K562 (cell line): Measurements from ENCODE around the gene FAM222A. TPM values are rescaled to one million over a fixed set of nuclear protein-coding genes. Genes with fewer than 3 reads are reported as not detected.

Experiments used
- ATAC-seq: fragments of 200-7000 bp; cut with Tn5 transposase; 3 replicates; pipeline ENCODE4 v1.9.1; 2020; ENCODE audit warnings: moderate library complexity
- BruUV-seq: library from RNA; stranded (reverse); fragments of 400-500 nt; replicated peaks from 2 replicates; lab custom pipeline; 2021; lab: Mats Ljungman, UMichigan
- CTCF ChIA-PET: fragments of 300-600 bp; formaldehyde crosslinking; extraction: SDS; loops from one replicate; lab custom pipeline; 2021; ENCODE audit warnings: low intra/inter-chr PET ratio; lab: Yijun Ruan, JAX
- POLR2A ChIA-PET: fragments of 300-600, 350-650 bp; sonication (Branson Sonifier 250); formaldehyde crosslinking; extraction: SDS; loops from one replicate; lab custom pipeline; 2021; ENCODE audit warnings: antibody characterized with exemption, inconsistent platforms; lab: Yijun Ruan, JAX
- DNase-seq, 4 experiments: peaks; one replicate each; pipeline versions ENCODE4 v3.0.0 to v3.0.0-alpha.2; 2011 to 2018; ENCODE audit warnings: low spot score in 3 of 4, mixed read lengths in 3 of 4; ENCODE audit errors: extremely low read depth in 1 of 4
- FAIRE-seq: peaks from 2 replicates; lab custom pipeline; 2011; peaks lifted over from hg19 to GRCh38; lab: Jason Lieb, UNC
- H2AFZ ChIP-seq: 2 replicates; pipeline ENCODE4 v1.6.0; 2011; ENCODE audit warnings: low read depth, low read length, control low read depth, inconsistent platforms
- H3K27ac ChIP-seq: fragments of 200-600 bp; 3 replicates; pipeline ENCODE4 v1.8.0; 2011; ENCODE audit warnings: low read depth, mild to moderate bottlenecking, control low read depth, inconsistent platforms, low read length, moderate library complexity, mixed read lengths; ENCODE audit errors: extremely low read depth
- H3K27me3 ChIP-seq, 2 experiments: fragments of 300-600 bp in 1 of 2; 2 replicates in 1 of 2; 3 replicates in 1 of 2; pipeline versions ENCODE4 v1.6.0 to v1.8.0; 2011; ENCODE audit warnings: inconsistent platforms in 2 of 2, low read length in 2 of 2, mild to moderate bottlenecking in 1 of 2, mixed read lengths in 1 of 2, moderate library complexity in 1 of 2; ENCODE audit not compliant: control insufficient read depth in 2 of 2, insufficient read depth in 2 of 2
- H3K36me3 ChIP-seq: fragments of 300-600 bp; 3 replicates; pipeline ENCODE4 v1.8.0; 2011; ENCODE audit warnings: mild to moderate bottlenecking, low read length, inconsistent platforms; ENCODE audit not compliant: control insufficient read depth, insufficient read depth
- H3K4me1 ChIP-seq, 2 experiments: fragments of 200-600 bp in 1 of 2; replicated peaks in 1 of 2; 2 replicates in 1 of 2; 3 replicates in 1 of 2; pipeline versions ENCODE4 v1.5.1 to v1.8.0; 2011; ENCODE audit warnings: inconsistent platforms in 2 of 2, low read length in 2 of 2, mild to moderate bottlenecking in 1 of 2, mixed read lengths in 1 of 2, moderate library complexity in 1 of 2; ENCODE audit not compliant: control insufficient read depth in 2 of 2, insufficient read depth in 2 of 2
- H3K4me2 ChIP-seq: 2 replicates; pipeline ENCODE4 v1.6.1; 2011; ENCODE audit warnings: low read length, control low read depth, inconsistent platforms, mixed read lengths; ENCODE audit not compliant: insufficient read depth
- H3K4me3 ChIP-seq: fragments of 200-600 bp; sonication (generic), shearing (Covaris generic); 2 replicates; pipeline ENCODE4 v1.5.1; 2016; ENCODE audit warnings: control low read depth, inconsistent platforms
- H3K79me2 ChIP-seq: fragments of 200-600 bp; 3 replicates; pipeline ENCODE4 v1.8.0; 2011; ENCODE audit warnings: low read length, inconsistent platforms; ENCODE audit not compliant: control insufficient read depth, insufficient read depth
- H3K9ac ChIP-seq, 2 experiments: 2 replicates each; pipeline versions ENCODE4 v1.6.0 to v1.6.1; 2011; ENCODE audit warnings: low read depth in 2 of 2, low read length in 2 of 2, control low read depth in 1 of 2, inconsistent platforms in 1 of 2, mild to moderate bottlenecking in 1 of 2, mixed read lengths in 1 of 2; ENCODE audit not compliant: insufficient read depth in 1 of 2
- H3K9me1 ChIP-seq: one replicate; pipeline ENCODE4 v1.6.0; 2011; ENCODE audit warnings: inconsistent platforms, mild to moderate bottlenecking, low read length, moderate library complexity; ENCODE audit not compliant: control insufficient read depth, insufficient read depth
- H3K9me3 ChIP-seq: replicated peaks from 2 replicates; pipeline ENCODE4 v1.5.1; 2011; ENCODE audit warnings: low read depth, low read length, inconsistent platforms; ENCODE audit not compliant: control insufficient read depth, insufficient read depth
- H4K20me1 ChIP-seq: replicated peaks from 2 replicates; pipeline ENCODE4 v1.6.1; 2011; ENCODE audit warnings: low read length, inconsistent platforms, mixed read lengths; ENCODE audit not compliant: control insufficient read depth, insufficient read depth
- CREB3L1 ChIP-seq: fragments of 450-650 bp; IDR thresholded peaks from 2 replicates; pipeline ENCODE4 v1.6.1; 2014; ENCODE audit warnings: low read depth, mild to moderate bottlenecking, moderate library complexity, borderline replicate concordance
- NUFIP1 ChIP-seq: fragments of 450-650 bp; IDR thresholded peaks from 2 replicates; pipeline ENCODE4 v1.6.1; 2018; ENCODE audit not compliant: partially characterized antibody
- WGBS: fragments of 100-300 bp; shearing (Covaris generic); methylation state at CpG from one replicate; pipeline ENCODE4 v1.1.6; 2016; ENCODE audit warnings: low coverage, mixed read lengths; ENCODE audit not compliant: insufficient coverage; ENCODE audit errors: missing lambda C conversion rate; 5-methylcytosine and 5-hydroxymethylcytosine counted together
- in situ Hi-C: fragments of 300-500 bp; cut with MboI; formaldehyde crosslinking; loops from 4 replicates; pipeline ENCODE4 v1.15.0; 2018; ENCODE audit warnings: inconsistent platforms, mixed read lengths
- intact Hi-C: fragments of 100-400 bp; cut with micrococcal nuclease; formaldehyde crosslinking; loops from 2 replicates; pipeline ENCODE4 v1.14.2; 2022
- polyA plus RNA-seq, 8 experiments: library from polyadenylated mRNA; depleted of rRNA in 4 of 8; stranded (reverse) in 5 of 8; unstranded in 3 of 8; fragments of >200 nt; fragmentation: Nextera tagmentation in 2 of 8; fragmentation: Illumina TruSeq in 1 of 8; extraction: Ambion mirVana in 2 of 8; extraction: Trizol in 1 of 8; gene quantifications; 2 replicates each; pipeline versions ENCODE4 v1.2.1 to v1.2.3, GENCODE V29; 2011 to 2014; ENCODE audit warnings: inconsistent platforms in 1 of 8, missing spikeins in 1 of 8
- total RNA-seq, 7 experiments: library from RNA; depleted of rRNA in 6 of 7; stranded (reverse); fragments of >200 nt in 6 of 7; fragmentation: Illumina TruSeq in 2 of 7; extraction: Trizol in 2 of 7; gene quantifications; 2 replicates each; pipeline versions ENCODE4 v1.2.1 to v1.2.3, GENCODE V29; 2011 to 2021; ENCODE audit warnings: low replicate concordance in 1 of 7

Gene FAM222A
- total and polyA plus RNA-seq, 9 of the 15 experiments (the other 6 are each of a cell fraction or from before 2014, with no cell fraction given), result 0.03 to 0.36 (median 0.12) TPM; not detected in 1

- no peaks in the 10 kb centered on the region; a peak in 1 of 5 replicates for H3K4me1 ChIP-seq
- H3K9me3 ChIP-seq, result 0 out of 2 replicates have a peak, but pooled peaks cover under 1% of the 10 kb centered on the region
- H3K36me3 ChIP-seq, result no peaks in the 10 kb centered on the region
- no peaks in the 10 kb centered on the region for H3K9me1 ChIP-seq
- no peak overlapping the region for H3K4me2 ChIP-seq
- intact Hi-C loops (no loop called here), in situ Hi-C loops (no loop called here)
- ATAC-seq, result no peak
- BruUV-seq, result no TSS peak
- 1% methylated on average over 12 of the region's 12 CpGs for WGBS
- DNase-seq, result no peak
- H3K9ac ChIP-seq, result no peak overlapping the region
- H3K27ac ChIP-seq, result no peak overlapping the region
- no peaks in the 10 kb centered on the region; the same call in 1 of the 2 replicates for H4K20me1 ChIP-seq
- POLR2A ChIA-PET, result interaction anchor here (0.6 to 0.7 kb wide), 2 partner anchors 560 to 1072 kb away, joined by 3 to 4 read pairs; no protein-coding TSS in a partner anchor
- no peaks in the 10 kb centered on the region for H3K79me2 ChIP-seq
- no peak for TF ChIP-seq NUFIP1
- TF ChIP-seq CREB3L1, result no peak
- CTCF ChIA-PET, result no interaction called here
- no peak overlapping the region for H3K4me3 ChIP-seq
- peaks cover 25 to 72% of the 10 kb centered on the region in 2 experiments; a peak in 4 of 5 replicates for H3K27me3 ChIP-seq
- no peak for FAIRE-seq
- H2AFZ ChIP-seq, result no peak overlapping the region
Observed at GRCh38 chr12:109762071-109762672, 48.5 kb downstream of the FAM222A start.
